Chondrocyte (in vitro differentiated cells): ENCODE results near the gene HEPN1. TPM values are rescaled to one million over a fixed set of nuclear protein-coding genes. Genes with fewer than 3 reads are reported as not detected.

Experiments
- DNase-seq: peaks from one replicate; pipeline ENCODE4 v3.0.0; 2021; ENCODE audit warnings: mixed read lengths, low spot score
- H3K27ac Mint-ChIP-seq: one replicate; pipeline ENCODE4 v1.8.0; 2021; ENCODE audit warnings: mild to moderate bottlenecking, moderate library complexity, mixed read lengths; ENCODE audit not compliant: unreplicated experiment
- H3K27me3 Mint-ChIP-seq: 2 replicates; pipeline ENCODE4 v1.8.0; 2021; ENCODE audit warnings: low read depth, mixed read lengths
- H3K36me3 Mint-ChIP-seq: 2 replicates; pipeline ENCODE4 v1.8.0; 2021; ENCODE audit warnings: low read depth, mixed read lengths
- H3K4me1 Mint-ChIP-seq: 2 replicates; pipeline ENCODE4 v1.8.0; 2021; ENCODE audit warnings: low read depth, mild to moderate bottlenecking, mixed read lengths
- H3K4me3 Mint-ChIP-seq: one replicate; pipeline ENCODE4 v1.8.0; 2021; ENCODE audit warnings: mild to moderate bottlenecking, moderate library complexity, mixed read lengths; ENCODE audit not compliant: unreplicated experiment
- H3K9me3 Mint-ChIP-seq: 2 replicates; pipeline ENCODE4 v1.8.0; 2021; ENCODE audit warnings: low read depth, mixed read lengths
- long read RNA-seq: library from polyadenylated mRNA; stranded (forward); transcript quantifications from one replicate; pipeline ENCODE4 v2.0.0, GENCODE V29; 2021
- total RNA-seq: library from RNA; stranded (reverse); gene quantifications from 3 replicates; pipeline ENCODE4 v1.2.1, GENCODE V29; 2021
- TF ChIP-seq, protein P1 (sequence below): fragments of 200-600 bp; sonication (generic); IDR thresholded peaks from 2 replicates; pipeline ENCODE4 v1.5.0; 2021; ENCODE audit warnings: antibody characterized with exemption, mild to moderate bottlenecking, moderate library complexity

Gene HEPN1
- not detected in 3 replicates for total RNA-seq
- long read RNA-seq: 0 reads

DNA sequence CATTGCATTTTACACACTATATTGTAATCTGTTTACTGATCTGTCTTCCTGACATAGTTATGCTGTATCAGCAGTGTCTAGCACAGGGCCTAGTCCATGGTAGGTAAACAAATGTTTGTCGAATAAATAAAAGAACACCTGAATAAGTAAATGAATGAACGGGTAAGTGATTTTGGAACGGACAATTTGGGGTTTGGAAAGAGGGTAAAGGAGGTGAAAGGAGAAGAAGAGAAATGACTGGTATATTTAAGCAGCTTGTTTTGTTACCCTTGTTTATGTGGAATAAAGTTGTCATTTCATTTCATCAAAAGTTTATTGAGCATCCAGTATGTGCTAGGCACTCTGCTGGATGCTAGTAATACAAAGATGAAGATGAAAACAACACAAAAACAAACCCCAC lies at the start of gene HEPN1:
Gene HEPN1, plus strand, starts transcription at position 301 of the 400 bp plus-strand sequence.
- H3K27me3 Mint-ChIP-seq: no peaks in the 10 kb centered on the region

DNA sequence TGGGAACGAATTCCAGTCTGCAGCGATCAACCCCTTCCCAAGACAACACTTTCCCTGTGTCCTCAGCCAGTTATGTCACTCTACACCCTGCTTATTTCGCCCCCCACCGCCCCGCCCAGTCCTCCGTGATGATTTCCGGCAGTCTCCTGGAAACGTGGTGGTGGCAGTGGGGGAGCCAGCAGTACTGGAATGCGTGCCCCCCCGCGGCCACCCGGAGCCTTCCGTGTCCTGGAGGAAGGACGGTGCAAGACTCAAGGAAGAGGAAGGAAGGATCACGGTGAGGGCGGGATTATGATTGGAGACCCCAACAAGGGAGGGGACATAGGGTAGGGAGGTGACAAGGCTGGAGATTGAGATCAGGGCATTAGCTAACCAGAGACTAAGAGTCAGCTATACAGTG lies 49.7 kb upstream of the HEPN1 start:
- Mint-ChIP-seq H3K4me3 (no peak overlapping the region), H3K27me3 (peaks cover 86% of the 10 kb centered on the region), H3K9me3 (no peaks in the 10 kb centered on the region), H3K36me3 (peaks cover 3% of the 10 kb centered on the region), H3K4me1 (peaks cover 13% of the 10 kb centered on the region), H3K27ac (no peak overlapping the region)
- TF ChIP-seq, protein P1, sequence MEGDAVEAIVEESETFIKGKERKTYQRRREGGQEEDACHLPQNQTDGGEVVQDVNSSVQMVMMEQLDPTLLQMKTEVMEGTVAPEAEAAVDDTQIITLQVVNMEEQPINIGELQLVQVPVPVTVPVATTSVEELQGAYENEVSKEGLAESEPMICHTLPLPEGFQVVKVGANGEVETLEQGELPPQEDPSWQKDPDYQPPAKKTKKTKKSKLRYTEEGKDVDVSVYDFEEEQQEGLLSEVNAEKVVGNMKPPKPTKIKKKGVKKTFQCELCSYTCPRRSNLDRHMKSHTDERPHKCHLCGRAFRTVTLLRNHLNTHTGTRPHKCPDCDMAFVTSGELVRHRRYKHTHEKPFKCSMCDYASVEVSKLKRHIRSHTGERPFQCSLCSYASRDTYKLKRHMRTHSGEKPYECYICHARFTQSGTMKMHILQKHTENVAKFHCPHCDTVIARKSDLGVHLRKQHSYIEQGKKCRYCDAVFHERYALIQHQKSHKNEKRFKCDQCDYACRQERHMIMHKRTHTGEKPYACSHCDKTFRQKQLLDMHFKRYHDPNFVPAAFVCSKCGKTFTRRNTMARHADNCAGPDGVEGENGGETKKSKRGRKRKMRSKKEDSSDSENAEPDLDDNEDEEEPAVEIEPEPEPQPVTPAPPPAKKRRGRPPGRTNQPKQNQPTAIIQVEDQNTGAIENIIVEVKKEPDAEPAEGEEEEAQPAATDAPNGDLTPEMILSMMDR: no peak
- no peak for DNase-seq

More for the DNA sequence above, at the start of gene HEPN1:
- H3K4me1 Mint-ChIP-seq: peaks cover 7% of the 10 kb centered on the region
- H3K4me3 Mint-ChIP-seq: no peak within 1 kb of the TSS
- TF ChIP-seq, protein P1: no peak
- H3K27ac Mint-ChIP-seq: no peak within 1 kb of the TSS
- peaks cover 11% of the 10 kb centered on the region for H3K9me3 Mint-ChIP-seq
- H3K36me3 Mint-ChIP-seq: no peaks in the 10 kb centered on the region
- DNase-seq: no peak

DNA sequence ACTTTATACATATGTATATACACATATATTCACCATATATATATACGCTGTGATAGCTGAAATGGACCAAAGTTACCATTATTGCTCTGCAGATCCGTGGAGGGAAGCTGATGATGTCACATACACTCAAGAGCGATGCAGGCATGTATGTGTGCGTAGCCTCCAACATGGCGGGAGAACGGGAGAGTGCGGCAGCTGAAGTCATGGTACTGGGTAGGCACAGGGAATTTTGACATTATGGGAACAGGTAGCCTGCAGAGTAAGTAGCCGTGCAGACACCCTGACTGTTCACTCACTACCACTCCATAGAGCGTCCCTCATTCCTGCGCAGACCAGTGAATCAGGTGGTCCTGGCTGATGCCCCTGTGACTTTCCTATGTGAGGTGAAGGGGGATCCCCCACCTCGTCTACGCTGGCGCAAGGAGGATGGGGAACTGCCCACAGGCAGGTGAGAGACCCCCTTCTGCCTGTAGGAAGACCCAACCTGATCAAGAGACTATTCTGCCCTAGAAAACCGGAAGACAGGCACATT lies 49.1 kb upstream of the HEPN1 start:
- Mint-ChIP-seq H3K4me1 (peaks cover 10% of the 10 kb centered on the region), H3K9me3 (no peaks in the 10 kb centered on the region), H3K4me3 (no peak overlapping the region), H3K36me3 (peaks cover 3% of the 10 kb centered on the region), H3K27me3 (peaks cover 80% of the 10 kb centered on the region), H3K27ac (no peak overlapping the region)
- TF ChIP-seq, protein P1: no peak
- no peak for DNase-seq

DNA sequence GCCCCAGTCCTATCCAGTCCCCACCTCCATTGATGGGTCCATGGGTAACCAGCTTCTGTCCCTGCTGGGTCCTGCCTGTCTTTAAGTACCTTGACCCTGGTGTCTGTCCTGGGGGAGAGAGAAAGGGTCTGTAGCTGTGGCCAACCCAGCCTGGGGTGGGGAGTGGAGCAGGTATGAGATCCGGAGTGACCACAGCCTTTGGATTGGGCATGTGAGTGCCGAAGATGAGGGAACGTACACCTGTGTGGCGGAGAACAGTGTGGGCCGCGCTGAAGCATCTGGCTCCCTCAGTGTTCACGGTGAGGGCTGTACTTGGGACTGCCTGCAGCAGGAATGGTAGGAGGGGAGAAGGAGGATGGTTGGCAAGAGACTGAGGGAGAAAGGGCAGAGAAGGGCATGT lies 48.6 kb upstream of the HEPN1 start:
- Mint-ChIP-seq H3K9me3 (no peaks in the 10 kb centered on the region), H3K4me1 (peaks cover 8% of the 10 kb centered on the region), H3K4me3 (no peak overlapping the region), H3K27ac (no peak overlapping the region), H3K27me3 (peaks cover 78% of the 10 kb centered on the region), H3K36me3 (peaks cover 3% of the 10 kb centered on the region)
- TF ChIP-seq, protein P1: no peak
- no peak for DNase-seq

DNA sequence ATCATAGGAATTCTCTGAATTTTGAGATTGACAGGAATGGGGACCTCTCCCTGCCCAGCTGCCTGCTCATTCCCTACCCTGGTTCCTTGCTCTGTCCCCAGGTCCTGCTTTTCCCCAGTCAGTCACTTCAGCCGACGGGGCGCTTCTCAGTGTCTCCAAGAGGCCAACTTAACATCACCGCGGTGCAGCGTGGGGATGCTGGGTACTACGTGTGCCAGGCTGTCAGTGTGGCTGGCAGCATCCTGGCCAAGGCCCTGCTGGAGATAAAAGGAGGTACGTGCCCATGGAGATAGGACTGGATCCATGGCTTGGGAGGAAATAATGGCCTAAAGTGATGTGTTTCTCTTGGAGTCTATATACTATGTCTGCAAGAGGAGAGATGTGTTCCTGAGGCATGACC lies 46.8 kb upstream of the HEPN1 start:
- Mint-ChIP-seq H3K36me3 (peaks cover 3% of the 10 kb centered on the region), H3K4me1 (peaks cover 13% of the 10 kb centered on the region), H3K27me3 (peaks cover 61% of the 10 kb centered on the region), H3K27ac (no peak overlapping the region), H3K4me3 (no peak overlapping the region), H3K9me3 (no peaks in the 10 kb centered on the region)
- no peak for DNase-seq
- TF ChIP-seq, protein P1: no peak
